GM23338 (cell line): ENCODE measurements around the gene ZBTB49.

Source experiments
- CREB1 ChIP-seq: fragments of 250-450 bp; sonication (Bioruptor Pico); IDR thresholded peaks from 2 replicates; pipeline ENCODE4 v1.5.0; 2020; ENCODE audit warnings: low read depth, mild to moderate bottlenecking, moderate library complexity
- EZH2 ChIP-seq: fragments of 200-600 bp; sonication (generic); IDR thresholded peaks from one replicate; pipeline ENCODE4 v1.8.0; 2017; ENCODE audit warnings: antibody characterized with exemption, mild to moderate bottlenecking, low read depth; ENCODE audit not compliant: unreplicated experiment
- POLR2AphosphoS5 ChIP-seq: IDR thresholded peaks from 2 replicates; pipeline ENCODE4 v1.6.1; 2016; ENCODE audit warnings: antibody characterized with exemption, low read depth
- ZNF114 ChIP-seq: fragments of 250-450 bp; sonication (Bioruptor Pico); IDR thresholded peaks from 2 replicates; pipeline ENCODE4 v1.5.0; 2020; ENCODE audit warnings: mild to moderate bottlenecking, moderate library complexity
- ZNF331 ChIP-seq: fragments of 250-450 bp; sonication (Bioruptor Pico); IDR thresholded peaks from 2 replicates; pipeline ENCODE4 v1.5.0; 2020; ENCODE audit warnings: low read depth, mild to moderate bottlenecking, moderate library complexity
- TF ChIP-seq, protein P1 (sequence below), 2 experiments: fragments of 200-600 bp in 1 of 2; sonication (generic) in 1 of 2; conservative IDR thresholded peaks; 2 replicates each; pipeline versions ENCODE4 v1.5.1 to v1.6.1; 2016 to 2017; ENCODE audit warnings: antibody characterized with exemption in 2 of 2, low read depth in 2 of 2, mild to moderate bottlenecking in 2 of 2, moderate library complexity in 1 of 2

DNA sequence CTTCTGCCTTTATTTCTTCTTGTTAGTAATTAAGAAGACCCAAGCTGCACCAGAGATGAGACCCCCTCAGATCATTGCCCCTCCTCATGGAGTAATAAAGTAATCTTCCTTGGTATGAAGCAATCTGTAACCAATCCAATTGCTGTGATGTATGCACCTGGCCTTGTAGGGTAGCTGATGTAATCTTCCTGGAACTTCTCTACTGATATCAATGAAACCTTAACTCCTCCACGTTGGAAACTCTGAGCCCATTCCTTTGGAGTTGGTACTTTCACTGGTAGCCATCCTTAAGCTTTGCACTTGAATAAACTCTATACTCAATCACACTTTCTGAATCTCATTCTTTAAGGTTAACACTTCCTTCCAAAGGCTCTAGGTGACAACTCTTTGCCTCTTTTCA lies 65.3 kb downstream of the ZBTB49 start:
- no peak for TF ChIP-seq CREB1
- TF ChIP-seq ZNF114, result no peak
- TF ChIP-seq EZH2, result no peak
- TF ChIP-seq, protein P1, sequence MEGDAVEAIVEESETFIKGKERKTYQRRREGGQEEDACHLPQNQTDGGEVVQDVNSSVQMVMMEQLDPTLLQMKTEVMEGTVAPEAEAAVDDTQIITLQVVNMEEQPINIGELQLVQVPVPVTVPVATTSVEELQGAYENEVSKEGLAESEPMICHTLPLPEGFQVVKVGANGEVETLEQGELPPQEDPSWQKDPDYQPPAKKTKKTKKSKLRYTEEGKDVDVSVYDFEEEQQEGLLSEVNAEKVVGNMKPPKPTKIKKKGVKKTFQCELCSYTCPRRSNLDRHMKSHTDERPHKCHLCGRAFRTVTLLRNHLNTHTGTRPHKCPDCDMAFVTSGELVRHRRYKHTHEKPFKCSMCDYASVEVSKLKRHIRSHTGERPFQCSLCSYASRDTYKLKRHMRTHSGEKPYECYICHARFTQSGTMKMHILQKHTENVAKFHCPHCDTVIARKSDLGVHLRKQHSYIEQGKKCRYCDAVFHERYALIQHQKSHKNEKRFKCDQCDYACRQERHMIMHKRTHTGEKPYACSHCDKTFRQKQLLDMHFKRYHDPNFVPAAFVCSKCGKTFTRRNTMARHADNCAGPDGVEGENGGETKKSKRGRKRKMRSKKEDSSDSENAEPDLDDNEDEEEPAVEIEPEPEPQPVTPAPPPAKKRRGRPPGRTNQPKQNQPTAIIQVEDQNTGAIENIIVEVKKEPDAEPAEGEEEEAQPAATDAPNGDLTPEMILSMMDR (conservative IDR thresholded peaks at IDR 0.05; ENCODE audit: low read depth in 2 of 2), result no peak
- no peak for TF ChIP-seq POLR2AphosphoS5
- TF ChIP-seq ZNF331 (CRISPR knock-in tag), result no peak
